K562 (cell line): ENCODE results near the gene ZC3H10. TPM values are rescaled to one million over a fixed set of nuclear protein-coding genes. Genes with fewer than 3 reads are reported as not detected.

Experiments
- ATF1 ChIP-seq, 2 experiments: fragments of 450-650 bp in 1 of 2; IDR thresholded peaks; 2 replicates each; pipeline ENCODE4 v1.6.1; 2016; ENCODE audit warnings: missing compliant biosample characterization in 1 of 2, missing genetic modification characterization in 1 of 2
- CBX2 ChIP-seq: fragments of 200-600 bp; sonication (generic); IDR thresholded peaks from one replicate; pipeline ENCODE4 v1.6.1; 2012; ENCODE audit warnings: mild to moderate bottlenecking, low read length, inconsistent platforms; ENCODE audit not compliant: insufficient read depth, poor library complexity, severe bottlenecking
- CHD4 ChIP-seq: fragments of 200-600 bp; sonication (generic); IDR thresholded peaks from 3 replicates; pipeline ENCODE4 v1.6.1; 2012; ENCODE audit warnings: low read depth, mild to moderate bottlenecking, mixed read lengths, low read length, inconsistent platforms; ENCODE audit not compliant: insufficient read depth, insufficient replicate concordance, poor library complexity, severe bottlenecking
- E2F4 ChIP-seq: sonication (generic); formaldehyde crosslinking; IDR thresholded peaks from 2 replicates; pipeline ENCODE4 v1.8.0; 2022; ENCODE audit warnings: mild to moderate bottlenecking, low read depth, missing genetic modification reagents
- ETS1 ChIP-seq: conservative IDR thresholded peaks from 2 replicates; pipeline ENCODE4 v1.6.1; 2011; ENCODE audit warnings: low read depth, mild to moderate bottlenecking, low read length; ENCODE audit not compliant: control insufficient read depth
- ETV5 ChIP-seq: sonication (generic); formaldehyde crosslinking; IDR thresholded peaks from 2 replicates; pipeline ENCODE4 v1.4.0; 2020; ENCODE audit warnings: low read depth, mild to moderate bottlenecking, missing genetic modification reagents
- KAT8 ChIP-seq: fragments of 450-650 bp; IDR thresholded peaks from 2 replicates; pipeline ENCODE4 v1.6.1; 2016; ENCODE audit warnings: low read depth, mild to moderate bottlenecking
- KLF6 ChIP-seq: fragments of 250-450 bp; sonication (Bioruptor Pico); IDR thresholded peaks from 2 replicates; pipeline ENCODE4 v1.4.0; 2020; ENCODE audit warnings: mild to moderate bottlenecking, moderate library complexity, borderline replicate concordance
- NR0B1 ChIP-seq: fragments of 450-650 bp; IDR thresholded peaks from one replicate; pipeline ENCODE4 v1.6.1; 2018; ENCODE audit warnings: mild to moderate bottlenecking, moderate library complexity; ENCODE audit not compliant: partially characterized antibody
- SIN3B ChIP-seq: fragments of 450-650 bp; IDR thresholded peaks from 2 replicates; pipeline ENCODE4 v1.6.1; 2017; ENCODE audit warnings: low read depth, mild to moderate bottlenecking, moderate library complexity
- SRSF3 ChIP-seq: fragments of 200-400 bp; formaldehyde crosslinking; IDR thresholded peaks from 2 replicates; pipeline ENCODE4 v1.6.1; 2016; ENCODE audit warnings: mild to moderate bottlenecking, low read length, moderate library complexity; ENCODE audit not compliant: insufficient read depth
- ZBTB7A ChIP-seq: IDR thresholded peaks from 2 replicates; pipeline ENCODE4 v1.6.1; 2011; ENCODE audit warnings: low read depth, mild to moderate bottlenecking, low read length, moderate library complexity, borderline replicate concordance; ENCODE audit not compliant: control insufficient read depth
- ZNF583 ChIP-seq: fragments of 250-450 bp; sonication (Bioruptor Pico); IDR thresholded peaks from 2 replicates; pipeline ENCODE4 v1.4.0; 2020
- polyA plus RNA-seq, 8 experiments: library from polyadenylated mRNA; depleted of rRNA in 4 of 8; stranded (reverse) in 5 of 8; unstranded in 3 of 8; fragments of >200 nt; fragmentation: Nextera tagmentation in 2 of 8; fragmentation: Illumina TruSeq in 1 of 8; extraction: Ambion mirVana in 2 of 8; extraction: Trizol in 1 of 8; gene quantifications; 2 replicates each; pipeline versions ENCODE4 v1.2.1 to v1.2.3, GENCODE V29; 2011 to 2014; ENCODE audit warnings: inconsistent platforms in 1 of 8, missing spikeins in 1 of 8
- total RNA-seq, 7 experiments: library from RNA; depleted of rRNA in 6 of 7; stranded (reverse); fragments of >200 nt in 6 of 7; fragmentation: Illumina TruSeq in 2 of 7; extraction: Trizol in 2 of 7; gene quantifications; 2 replicates each; pipeline versions ENCODE4 v1.2.1 to v1.2.3, GENCODE V29; 2011 to 2021; ENCODE audit warnings: low replicate concordance in 1 of 7
- TF ChIP-seq, protein P1 (sequence below): fragments of 450-650 bp; IDR thresholded peaks from 2 replicates; pipeline ENCODE4 v1.6.1; 2018; ENCODE audit not compliant: partially characterized antibody

The ZC3H10 gene
- total and polyA plus RNA-seq, 9 of the 15 experiments (the other 6 are each of a cell fraction or from before 2014, with no cell fraction given) = 0.31 to 4.1 (median 1.6) TPM

- TF ChIP-seq CHD4 = no peak
- no peak for TF ChIP-seq SIN3B
- TF ChIP-seq ZBTB7A = peak; percentile 83
- TF ChIP-seq NR0B1 = no peak
- TF ChIP-seq KAT8 = peak; percentile 82
- TF ChIP-seq, protein P1, sequence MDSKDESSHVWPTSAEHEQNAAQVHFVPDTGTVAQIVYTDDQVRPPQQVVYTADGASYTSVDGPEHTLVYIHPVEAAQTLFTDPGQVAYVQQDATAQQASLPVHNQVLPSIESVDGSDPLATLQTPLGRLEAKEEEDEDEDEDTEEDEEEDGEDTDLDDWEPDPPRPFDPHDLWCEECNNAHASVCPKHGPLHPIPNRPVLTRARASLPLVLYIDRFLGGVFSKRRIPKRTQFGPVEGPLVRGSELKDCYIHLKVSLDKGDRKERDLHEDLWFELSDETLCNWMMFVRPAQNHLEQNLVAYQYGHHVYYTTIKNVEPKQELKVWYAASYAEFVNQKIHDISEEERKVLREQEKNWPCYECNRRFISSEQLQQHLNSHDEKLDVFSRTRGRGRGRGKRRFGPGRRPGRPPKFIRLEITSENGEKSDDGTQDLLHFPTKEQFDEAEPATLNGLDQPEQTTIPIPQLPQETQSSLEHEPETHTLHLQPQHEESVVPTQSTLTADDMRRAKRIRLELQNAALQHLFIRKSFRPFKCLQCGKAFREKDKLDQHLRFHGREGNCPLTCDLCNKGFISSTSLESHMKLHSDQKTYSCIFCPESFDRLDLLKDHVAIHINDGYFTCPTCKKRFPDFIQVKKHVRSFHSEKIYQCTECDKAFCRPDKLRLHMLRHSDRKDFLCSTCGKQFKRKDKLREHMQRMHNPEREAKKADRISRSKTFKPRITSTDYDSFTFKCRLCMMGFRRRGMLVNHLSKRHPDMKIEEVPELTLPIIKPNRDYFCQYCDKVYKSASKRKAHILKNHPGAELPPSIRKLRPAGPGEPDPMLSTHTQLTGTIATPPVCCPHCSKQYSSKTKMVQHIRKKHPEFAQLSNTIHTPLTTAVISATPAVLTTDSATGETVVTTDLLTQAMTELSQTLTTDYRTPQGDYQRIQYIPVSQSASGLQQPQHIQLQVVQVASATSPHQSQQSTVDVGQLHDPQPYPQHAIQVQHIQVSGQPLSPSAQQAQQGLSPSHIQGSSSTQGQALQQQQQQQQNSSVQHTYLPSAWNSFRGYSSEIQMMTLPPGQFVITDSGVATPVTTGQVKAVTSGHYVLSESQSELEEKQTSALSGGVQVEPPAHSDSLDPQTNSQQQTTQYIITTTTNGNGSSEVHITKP = peak; percentile 96
- TF ChIP-seq ZNF583 = no peak
- TF ChIP-seq SRSF3 = no peak
- peak; percentile 64; the same call in 1 of the 2 replicates for TF ChIP-seq ATF1 (CRISPR knock-in tag; IDR thresholded peaks at IDR 0.05)
- peak; percentile 96 for TF ChIP-seq ATF1 (tag; IDR thresholded peaks at IDR 0.05)
- 0 out of 2 replicates have a peak, but pooled peaks have one; percentile 16 for TF ChIP-seq ETS1
- no peak for TF ChIP-seq E2F4 (CRISPR knock-in tag)
- TF ChIP-seq KLF6 = peak; percentile 69
- TF ChIP-seq CBX2 = no peak
- 0 out of 2 replicates have a peak, but pooled peaks have one; percentile 46 for TF ChIP-seq ETV5
Measured at GRCh38 chr12:56158029-56158925, 40.2 kb downstream of the ZC3H10 start, which contains the start of gene MYL6 (continued).
